HUES48 (cell line): ENCODE measurements around the gene ACRBP.
A peak's percentile ranks its signal among the peaks of the same experiment; 100 is the strongest.

Experiments
- H3K27ac ChIP-seq: one replicate; pipeline ENCODE4 v1.7.0; 2013; ENCODE audit warnings: low read depth, low read length, inconsistent platforms
- H3K27me3 ChIP-seq: 2 replicates; pipeline ENCODE4 v1.6.1; 2013; ENCODE audit warnings: mild to moderate bottlenecking, low read length; ENCODE audit not compliant: control insufficient read depth, insufficient read depth
- H3K36me3 ChIP-seq: 2 replicates; pipeline ENCODE4 v1.6.1; 2013; ENCODE audit warnings: low read length; ENCODE audit not compliant: control insufficient read depth, insufficient read depth
- H3K4me1 ChIP-seq: 2 replicates; pipeline ENCODE4 v1.6.1; 2013; ENCODE audit warnings: mild to moderate bottlenecking, low read length; ENCODE audit not compliant: control insufficient read depth, insufficient read depth
- H3K4me3 ChIP-seq: 2 replicates; pipeline ENCODE4 v1.5.1; 2013; ENCODE audit warnings: mild to moderate bottlenecking, low read depth, low read length
- H3K9ac ChIP-seq: 2 replicates; pipeline ENCODE4 v1.6.1; 2013; ENCODE audit warnings: mild to moderate bottlenecking, low read depth, low read length, moderate library complexity
- H3K9me3 ChIP-seq: 2 replicates; pipeline ENCODE4 v1.6.1; 2013; ENCODE audit warnings: low read length; ENCODE audit not compliant: control insufficient read depth, insufficient read depth

Gene ACRBP

DNA sequence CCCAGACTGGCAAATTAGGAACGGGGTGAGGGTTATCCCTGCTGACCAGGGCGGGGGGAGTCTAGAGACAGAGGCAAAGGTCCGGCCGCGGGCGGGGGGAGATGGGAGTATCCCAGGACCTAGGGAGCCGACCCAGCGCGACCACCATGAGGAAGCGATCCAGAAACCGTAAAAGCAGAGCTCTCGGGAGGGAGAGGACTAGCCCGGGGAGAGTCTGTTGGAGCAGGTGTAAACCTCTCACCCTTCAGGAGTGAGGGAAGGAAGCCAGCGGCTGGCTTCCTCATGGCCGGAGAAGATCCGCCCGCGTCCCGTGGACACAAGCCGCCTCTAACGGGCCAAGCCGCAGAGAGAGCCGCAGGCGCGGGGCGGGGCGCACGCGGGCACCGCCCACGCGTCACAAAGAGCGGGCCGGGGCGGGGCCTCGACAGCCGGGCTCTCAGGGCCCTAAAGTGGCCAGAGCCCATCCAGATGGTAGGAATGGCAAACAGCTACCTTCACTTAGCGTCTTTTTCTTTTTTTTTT, at the start of gene ACRBP:
TSS of gene ACRBP (minus strand) at position 350 of the 522 bp plus-strand sequence. CDS start at position 284, 66 bp downstream.
- peaks cover 21% of the 10 kb centered on the region for H3K36me3 ChIP-seq
- no peaks in the 10 kb centered on the region for H3K9me3 ChIP-seq
- H3K27me3 ChIP-seq: peaks cover 7% of the 10 kb centered on the region; the same call in 1 of the 2 replicates
- no peak within 1 kb of the TSS; the same call in 1 of the 2 replicates for H3K9ac ChIP-seq
- peaks cover 9% of the 10 kb centered on the region for H3K4me1 ChIP-seq
- peak within 1 kb of the TSS; percentile 75 for H3K4me3 ChIP-seq
- H3K27ac ChIP-seq: peak within 1 kb of the TSS; percentile 37

DNA sequence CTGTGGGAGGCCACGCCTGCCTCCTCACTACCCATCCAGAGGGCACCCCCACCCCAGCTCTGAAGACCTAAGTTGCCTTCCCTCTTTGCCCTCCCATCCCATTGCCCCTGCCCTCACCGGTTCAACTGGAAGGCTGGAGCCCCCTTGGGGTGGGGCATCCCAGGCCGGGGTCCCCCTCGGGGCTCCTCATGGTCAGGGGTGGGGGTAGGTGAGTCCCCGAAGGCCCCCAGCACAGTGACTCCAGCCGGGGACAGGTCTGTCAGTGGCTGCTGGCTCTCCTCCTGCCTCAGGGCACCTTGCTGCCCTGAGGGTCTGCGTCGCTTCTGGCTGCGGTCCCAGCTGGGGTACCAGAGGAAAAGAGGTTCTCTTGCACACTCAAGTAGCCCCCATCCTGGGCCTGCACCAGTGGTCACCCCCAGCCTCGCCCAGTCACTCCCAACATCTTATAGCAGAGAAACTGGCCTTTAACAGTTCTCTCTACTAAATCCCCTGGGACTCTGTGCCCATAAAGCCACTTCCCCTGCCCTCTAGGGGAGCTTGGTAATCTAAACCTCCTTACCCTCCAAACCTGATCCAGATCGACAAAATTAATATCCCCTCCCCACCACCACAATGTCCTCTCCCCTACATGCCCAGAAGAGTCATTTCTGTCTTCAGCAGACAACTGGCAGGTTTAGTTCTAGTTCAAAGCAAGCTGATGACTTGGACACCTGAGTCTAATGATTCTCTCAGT, 48.2 kb upstream of the ACRBP start:
- H3K9ac ChIP-seq: no peak overlapping the region
- no peak overlapping the region for H3K4me3 ChIP-seq
- no peaks in the 10 kb centered on the region for H3K9me3 ChIP-seq
- H3K27me3 ChIP-seq: peaks cover 9% of the 10 kb centered on the region
- peaks cover 12% of the 10 kb centered on the region; the same call in 1 of the 2 replicates for H3K36me3 ChIP-seq
- no peak overlapping the region for H3K27ac ChIP-seq
- peaks cover 11% of the 10 kb centered on the region for H3K4me1 ChIP-seq

DNA sequence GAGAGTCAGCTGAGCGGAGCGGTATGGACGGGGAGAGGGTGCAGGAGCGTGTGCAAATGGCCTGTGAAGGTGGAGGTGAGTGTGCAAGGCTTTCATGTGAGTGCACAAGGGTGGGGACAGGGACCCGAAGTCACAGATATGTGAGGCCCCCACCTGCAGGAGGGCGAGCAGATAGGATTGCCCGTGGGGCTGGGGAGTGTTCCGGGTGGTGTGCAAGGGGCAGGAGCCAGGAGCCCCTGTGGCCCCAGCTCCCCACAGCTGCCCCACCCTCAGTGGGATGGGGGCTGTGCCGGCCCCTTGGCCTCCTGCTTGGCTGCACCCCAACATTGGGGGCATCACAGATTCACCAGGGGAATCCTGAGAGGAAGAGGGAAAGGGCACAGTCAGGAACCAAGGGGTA, 47.5 kb upstream of the ACRBP start:
- Histone ChIP-seq H3K4me1 (peaks cover 14% of the 10 kb centered on the region), H3K9me3 (no peaks in the 10 kb centered on the region), H3K27ac (no peak overlapping the region), H3K27me3 (peaks cover 7% of the 10 kb centered on the region), H3K9ac (no peak overlapping the region), H3K4me3 (no peak overlapping the region), H3K36me3 (peaks cover 12% of the 10 kb centered on the region; the same call in 1 of the 2 replicates)

DNA sequence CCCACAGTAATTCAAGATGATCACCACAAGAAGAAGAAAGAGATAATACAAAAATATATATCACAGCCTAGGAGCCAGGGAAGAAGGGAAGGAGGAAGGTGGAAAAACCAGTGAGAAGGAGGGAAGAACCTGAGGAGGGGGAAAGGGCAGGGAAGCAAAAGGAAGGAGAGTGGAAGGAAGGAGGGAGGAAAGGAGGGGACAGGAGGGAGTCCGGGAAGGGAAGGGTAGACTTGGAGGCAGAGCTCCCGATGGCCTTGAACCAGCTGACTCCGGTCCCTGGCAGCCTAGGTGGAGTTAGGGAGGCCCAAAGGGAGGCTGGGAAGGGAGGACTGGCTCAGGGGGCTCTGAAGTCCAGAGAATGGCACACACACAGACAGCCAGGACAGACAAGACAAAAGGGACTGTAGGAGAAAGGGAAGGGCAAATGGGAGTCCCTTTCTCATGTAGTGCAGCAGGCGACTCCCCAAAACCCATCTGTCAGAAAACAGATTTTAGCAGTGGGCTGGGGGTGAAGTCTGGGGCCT, 46.7 kb upstream of the ACRBP start:
- Histone ChIP-seq H3K9me3 (no peaks in the 10 kb centered on the region), H3K36me3 (peaks cover 12% of the 10 kb centered on the region; the same call in 1 of the 2 replicates), H3K27ac (no peak overlapping the region), H3K27me3 (no peaks in the 10 kb centered on the region), H3K4me1 (peaks cover 7% of the 10 kb centered on the region), H3K4me3 (no peak overlapping the region), H3K9ac (no peak overlapping the region)

DNA sequence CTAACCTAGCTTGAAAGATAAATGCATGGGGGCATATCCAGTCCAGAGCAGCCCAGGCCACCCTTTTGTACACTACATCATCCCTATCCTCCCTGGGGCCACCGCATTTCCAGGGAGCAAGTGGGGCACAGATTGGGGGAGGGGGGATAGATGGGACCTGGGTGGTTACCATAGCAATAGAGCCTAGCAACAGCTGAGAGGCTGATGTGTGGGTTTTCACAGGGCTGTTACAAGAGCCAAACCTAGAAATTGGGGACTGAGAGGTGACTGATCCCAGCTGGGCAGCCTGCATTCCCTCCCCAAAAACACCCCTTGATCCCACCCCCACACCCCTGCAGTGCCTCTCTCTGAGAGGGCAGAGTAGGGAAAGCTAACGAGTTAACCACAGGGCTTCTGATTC, 45.7 kb upstream of the ACRBP start:
- H3K4me3 ChIP-seq: no peak overlapping the region
- H3K4me1 ChIP-seq: peaks cover 6% of the 10 kb centered on the region; the same call in 1 of the 2 replicates
- no peak overlapping the region for H3K9ac ChIP-seq

DNA sequence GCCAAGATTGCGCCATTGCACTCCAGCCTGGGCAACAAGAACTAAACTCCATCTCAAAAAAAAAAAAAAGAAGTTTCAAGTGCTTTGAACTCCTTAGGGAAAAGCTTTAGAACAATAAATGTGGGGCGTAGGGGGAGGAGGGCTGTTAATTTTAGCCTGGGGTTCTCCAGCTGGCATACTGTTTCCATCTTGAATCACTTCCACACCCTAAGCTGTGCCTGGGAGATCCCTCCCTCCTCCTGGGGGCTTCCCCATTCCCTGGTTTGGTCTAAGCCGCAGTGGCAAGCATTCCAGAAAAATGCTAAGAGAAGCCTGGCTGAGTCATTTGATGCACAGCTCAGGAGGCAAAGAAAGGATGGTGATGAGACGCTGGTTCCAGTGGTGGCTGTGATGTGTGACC, 44.2 kb upstream of the ACRBP start:
- Histone ChIP-seq H3K27ac (no peak overlapping the region), H3K4me1 (0 out of 2 replicates have a peak, but pooled peaks cover 17% of the 10 kb centered on the region), H3K9ac (no peak overlapping the region), H3K9me3 (no peaks in the 10 kb centered on the region), H3K36me3 (peaks cover 7% of the 10 kb centered on the region; the same call in 1 of the 2 replicates), H3K27me3 (no peaks in the 10 kb centered on the region), H3K4me3 (no peak overlapping the region)

More for the DNA sequence above, 45.7 kb upstream of the ACRBP start:
- no peak overlapping the region for H3K27ac ChIP-seq
- no peaks in the 10 kb centered on the region for H3K27me3 ChIP-seq
- peaks cover 12% of the 10 kb centered on the region; the same call in 1 of the 2 replicates for H3K36me3 ChIP-seq
- H3K9me3 ChIP-seq: no peaks in the 10 kb centered on the region

DNA sequence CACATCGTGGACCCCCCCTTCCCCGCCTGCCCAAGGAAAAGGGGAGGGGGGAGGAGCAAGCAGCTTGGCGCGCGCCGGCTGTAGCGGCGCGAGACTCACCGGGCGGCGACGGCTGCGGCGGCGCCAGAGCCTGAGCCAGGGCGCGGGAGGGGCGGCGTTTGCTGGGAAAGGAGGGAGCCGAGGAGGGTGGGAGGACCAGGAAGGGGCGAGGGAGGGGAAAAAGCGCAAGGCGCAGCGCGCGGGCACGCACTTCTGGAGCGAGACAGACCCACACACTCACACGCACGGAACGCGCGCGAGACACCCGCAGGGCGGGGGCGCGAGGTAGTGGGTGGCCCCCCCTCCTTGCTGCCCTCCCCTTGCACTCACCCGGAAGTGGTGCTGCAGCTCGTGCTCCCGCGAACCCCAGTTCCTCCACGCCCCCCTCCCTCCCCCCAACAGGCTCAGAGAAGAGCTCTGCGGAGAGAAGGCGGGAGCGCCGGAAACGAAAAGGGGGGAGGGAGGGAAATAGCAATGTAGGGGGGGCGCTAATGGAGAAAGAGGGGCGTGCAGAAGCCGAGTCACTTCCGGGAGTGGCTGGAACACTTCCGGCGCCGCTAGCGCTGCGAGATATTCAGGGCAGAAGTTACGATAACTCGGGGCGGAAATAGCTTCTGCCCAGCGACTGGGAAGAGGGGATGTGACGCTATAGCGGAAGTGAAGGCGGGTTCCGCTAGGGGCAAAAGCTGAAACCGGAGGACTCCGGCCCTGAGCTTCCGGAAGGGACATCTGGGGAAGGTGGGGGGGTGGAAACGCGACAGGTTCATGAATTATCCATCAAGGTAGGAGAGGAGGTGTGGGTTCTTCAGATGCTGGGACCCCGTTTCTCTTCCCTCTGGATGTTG, 42.0 kb upstream of the ACRBP start, which contains the start of gene ZNF384:
TSS of gene ZNF384 (minus strand) at position 377 of the 884 bp plus-strand sequence. CDS start 9,855 bp downstream, outside the sequence.
- Histone ChIP-seq H3K27ac (peak within 1 kb of the TSS; percentile 99), H3K27me3 (no peaks in the 10 kb centered on the region), H3K9ac (peak within 1 kb of the TSS; percentile 89), H3K9me3 (no peaks in the 10 kb centered on the region), H3K4me3 (peak within 1 kb of the TSS; percentile 82), H3K36me3 (peaks cover 7% of the 10 kb centered on the region), H3K4me1 (0 out of 2 replicates have a peak, but pooled peaks cover 17% of the 10 kb centered on the region)

DNA sequence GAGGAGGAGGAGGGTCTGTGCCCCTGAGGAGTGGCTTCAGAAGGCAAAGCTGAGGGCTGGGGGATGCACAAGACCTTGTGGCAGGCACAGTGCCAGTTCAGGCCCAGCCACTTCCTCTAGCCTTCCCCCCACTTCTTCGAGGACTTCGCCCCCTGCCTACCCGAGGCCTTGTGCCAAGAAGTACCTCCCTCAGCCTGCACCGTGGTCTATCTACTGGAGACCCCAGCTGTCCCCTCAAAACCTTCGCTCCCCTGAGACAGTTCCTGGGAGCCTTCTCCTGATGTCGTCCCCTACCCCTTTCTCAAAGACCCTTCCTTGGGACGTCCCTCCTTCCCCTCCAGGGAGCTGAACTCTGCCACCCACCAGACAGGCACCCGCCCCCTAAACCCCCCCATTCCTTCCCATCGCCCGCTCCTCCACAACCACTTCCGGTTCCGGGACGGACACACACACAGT, 41.3 kb upstream of the ACRBP start:
- Histone ChIP-seq H3K27ac (peak overlapping the region; percentile 99), H3K4me1 (0 out of 2 replicates have a peak, but pooled peaks cover 17% of the 10 kb centered on the region), H3K4me3 (peak overlapping the region; percentile 82), H3K27me3 (no peaks in the 10 kb centered on the region), H3K36me3 (peaks cover 12% of the 10 kb centered on the region), H3K9ac (peak overlapping the region; percentile 89), H3K9me3 (no peaks in the 10 kb centered on the region)

DNA sequence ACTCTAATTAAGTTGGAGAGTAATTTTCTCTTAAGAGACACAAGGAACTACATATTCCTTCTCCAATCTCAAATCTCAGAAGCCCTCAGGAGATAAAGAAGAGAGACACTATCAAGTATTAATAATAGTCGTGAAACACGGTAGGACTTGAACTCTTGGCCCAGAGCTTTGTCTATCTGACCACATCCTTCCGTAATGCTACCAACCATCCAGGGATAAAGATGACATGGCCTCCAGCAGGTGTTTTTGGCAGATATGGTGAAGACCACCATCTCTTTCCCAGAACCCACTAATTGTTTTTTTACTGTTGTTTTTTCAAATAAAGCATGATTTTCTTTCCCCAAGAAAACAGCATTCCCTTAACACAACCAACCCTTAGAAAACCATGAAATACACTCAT, 38.6 kb upstream of the ACRBP start:
- H3K27ac ChIP-seq: no peak overlapping the region
- no peaks in the 10 kb centered on the region for H3K27me3 ChIP-seq
- no peak overlapping the region for H3K4me3 ChIP-seq
- 0 out of 2 replicates have a peak, but pooled peaks cover 17% of the 10 kb centered on the region for H3K4me1 ChIP-seq
- peaks cover 29% of the 10 kb centered on the region for H3K36me3 ChIP-seq
- no peaks in the 10 kb centered on the region for H3K9me3 ChIP-seq
- H3K9ac ChIP-seq: no peak overlapping the region

DNA sequence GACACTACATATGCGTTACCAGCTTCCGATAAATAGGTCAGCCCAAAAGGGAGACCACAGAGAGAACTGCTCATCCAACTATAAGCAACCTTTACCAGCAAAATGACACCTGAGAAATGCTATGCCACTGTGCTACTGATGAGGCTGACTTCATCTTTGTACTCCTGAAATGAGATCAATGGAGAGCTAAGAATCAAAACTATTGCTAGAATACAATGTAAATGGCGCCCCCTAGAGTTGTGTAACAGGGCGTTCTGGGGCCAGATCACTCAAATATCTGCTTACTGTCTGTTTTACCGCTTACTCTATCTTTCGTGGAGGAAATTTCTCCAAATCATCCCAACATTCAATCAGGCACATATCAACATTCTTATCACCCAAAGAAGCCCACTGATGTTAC, 37.4 kb upstream of the ACRBP start:
- no peak overlapping the region for H3K9ac ChIP-seq
- H3K27me3 ChIP-seq: no peaks in the 10 kb centered on the region
- peaks cover 39% of the 10 kb centered on the region for H3K36me3 ChIP-seq
- no peaks in the 10 kb centered on the region for H3K9me3 ChIP-seq
- H3K27ac ChIP-seq: no peak overlapping the region
- no peak overlapping the region for H3K4me3 ChIP-seq
- 0 out of 2 replicates have a peak, but pooled peaks cover 14% of the 10 kb centered on the region for H3K4me1 ChIP-seq
